Renal pelvis (tissue), 4 donors: Measurements from ENCODE around the gene SRPK3. TPM values are rescaled to one million over a fixed set of nuclear protein-coding genes. Genes with fewer than 3 reads are reported as not detected.
A peak's percentile ranks its signal among the peaks of the same experiment; 100 is the strongest.
"Not testable (repeated sequence)": the region's sequence is repeated elsewhere in the genome, so short reads cannot be mapped to it uniquely, and the experiment has no call there.

ENCODE experiments used
- DNase-seq: peaks from one replicate; pipeline ENCODE4 v3.0.0-alpha.2; 2013
- polyA plus RNA-seq, 3 donors: library from polyadenylated mRNA; unstranded; fragments of 120-200 nt; gene quantifications; one replicate each; pipeline ENCODE4 v1.2.1, GENCODE V29; 2013; ENCODE audit not compliant: insufficient read length in 3 of 3

The SRPK3 gene
- polyA plus RNA-seq, 3 donors, result 1.2 to 2.7 (median 1.5) TPM

DNA sequence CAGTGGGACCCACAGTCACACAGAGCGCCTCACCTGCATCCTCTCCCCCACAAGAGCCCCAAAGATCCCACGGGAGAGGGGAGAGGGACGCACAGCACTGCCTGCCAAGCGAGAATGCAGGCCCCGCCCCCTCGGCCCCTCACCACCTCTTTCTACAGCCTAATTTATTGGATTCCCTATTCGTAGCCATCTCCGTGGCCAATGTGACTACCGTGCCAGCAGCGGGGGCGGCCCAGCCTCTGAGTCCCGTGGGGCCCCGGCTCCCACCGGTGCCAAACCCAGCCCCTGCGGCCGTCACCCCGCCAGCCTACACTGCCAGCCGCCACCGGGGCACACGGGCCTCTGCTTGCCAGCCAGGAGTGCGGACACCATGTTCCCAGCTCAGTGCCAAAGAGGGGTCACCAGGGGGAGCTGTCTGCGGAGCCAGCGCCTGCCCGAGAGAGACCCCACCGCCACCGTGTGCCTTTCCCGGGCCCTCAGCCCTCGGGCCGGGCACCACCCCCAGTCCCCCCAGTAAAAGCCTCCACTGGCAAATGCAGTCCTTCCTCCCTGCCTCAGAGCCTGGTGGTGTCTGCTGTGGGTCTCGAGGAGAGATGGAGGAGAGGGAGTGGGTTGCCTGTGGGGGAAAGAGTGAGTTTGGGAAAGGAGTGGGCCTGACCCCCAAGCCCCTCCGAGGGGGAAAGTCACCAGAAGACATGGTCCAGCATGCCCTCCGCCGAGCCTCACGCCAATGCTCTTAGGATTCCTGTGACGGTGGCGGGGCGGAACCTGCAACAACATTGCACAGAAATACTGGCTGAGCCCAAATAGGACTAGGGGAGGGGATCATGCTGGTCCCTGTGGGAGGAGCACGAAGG lies 36.4 kb upstream of the SRPK3 start:
- DNase-seq, result no peak

GRCh38 chrX:153745067-153745433 lies 35.8 kb upstream of the SRPK3 start:
- DNase-seq, result not testable (repeated sequence)

DNA sequence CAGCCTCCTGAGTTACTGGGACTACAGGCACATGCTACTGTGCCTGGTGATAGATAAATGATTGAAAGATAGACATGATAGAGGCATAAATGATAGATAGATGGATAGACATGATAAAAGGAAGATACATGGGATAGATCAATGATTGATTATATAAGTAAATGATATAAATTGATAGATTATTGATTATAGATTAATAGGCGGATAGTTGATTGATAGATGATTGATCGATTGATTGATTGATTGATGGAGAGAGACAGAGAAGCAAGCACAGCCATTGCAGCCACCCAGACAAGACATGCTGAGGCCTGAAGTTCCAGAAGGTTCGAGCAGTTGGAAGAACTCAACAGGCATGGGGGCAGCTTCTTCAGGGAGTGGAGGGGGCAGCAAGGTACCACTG lies 34.5 kb upstream of the SRPK3 start:
- DNase-seq, result no peak

- DNase-seq, result not testable (repeated sequence)
Measured at GRCh38 chrX:153746991-153747390, 33.9 kb upstream of the SRPK3 start.

GRCh38 chrX:153749017-153749416 lies 31.8 kb upstream of the SRPK3 start:
- not testable (repeated sequence) for DNase-seq

DNA sequence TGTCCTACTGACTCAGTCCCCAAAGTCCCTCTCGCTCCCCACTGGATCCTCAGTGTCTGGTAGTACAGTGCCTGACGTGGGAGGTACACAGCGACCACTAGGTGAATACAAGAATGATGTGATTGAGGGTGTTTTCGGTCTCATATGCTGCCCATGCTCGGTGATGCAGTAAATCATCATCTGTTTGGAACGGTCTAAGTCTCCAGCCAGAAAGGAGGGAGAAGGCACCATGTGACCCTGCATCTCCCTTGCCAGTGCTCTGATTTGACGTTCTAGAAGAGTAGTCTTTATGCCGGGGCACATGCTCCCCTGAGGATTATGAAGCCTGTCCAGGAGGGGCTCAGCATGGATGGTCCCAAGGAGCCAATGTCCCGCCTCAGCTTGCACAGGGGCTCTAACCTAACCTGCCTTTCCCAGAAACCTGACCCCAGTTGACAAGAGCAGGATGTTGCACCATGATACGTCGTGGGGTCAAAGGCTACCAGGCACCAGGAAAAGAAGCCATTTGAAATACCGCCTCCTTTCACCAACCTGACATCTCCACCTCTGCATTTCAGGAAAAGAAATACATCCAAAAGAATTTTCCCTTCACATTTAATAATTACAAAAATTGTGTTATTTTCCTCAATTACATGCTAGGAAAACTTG lies 30.6 kb upstream of the SRPK3 start:
- DNase-seq, result no peak

DNA sequence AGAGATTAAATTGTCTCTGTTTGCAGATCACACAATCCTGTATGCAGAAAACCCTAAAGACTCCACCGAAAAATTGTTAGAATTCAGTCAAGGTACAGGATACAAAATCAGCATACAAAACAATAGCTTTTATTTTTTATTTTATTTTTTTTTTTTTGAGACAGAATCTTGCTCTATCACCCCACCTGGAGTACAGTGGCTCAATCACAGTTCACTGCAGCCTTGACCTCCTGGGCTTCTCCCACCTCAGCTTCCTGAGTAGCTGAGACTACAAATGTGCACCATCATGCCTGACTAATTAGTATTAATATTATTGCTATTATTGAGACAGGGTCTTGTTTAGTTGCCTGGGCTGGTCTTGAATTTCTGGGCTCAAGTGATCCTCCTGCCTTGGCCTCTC lies 25.7 kb upstream of the SRPK3 start:
- no peak for DNase-seq

DNA sequence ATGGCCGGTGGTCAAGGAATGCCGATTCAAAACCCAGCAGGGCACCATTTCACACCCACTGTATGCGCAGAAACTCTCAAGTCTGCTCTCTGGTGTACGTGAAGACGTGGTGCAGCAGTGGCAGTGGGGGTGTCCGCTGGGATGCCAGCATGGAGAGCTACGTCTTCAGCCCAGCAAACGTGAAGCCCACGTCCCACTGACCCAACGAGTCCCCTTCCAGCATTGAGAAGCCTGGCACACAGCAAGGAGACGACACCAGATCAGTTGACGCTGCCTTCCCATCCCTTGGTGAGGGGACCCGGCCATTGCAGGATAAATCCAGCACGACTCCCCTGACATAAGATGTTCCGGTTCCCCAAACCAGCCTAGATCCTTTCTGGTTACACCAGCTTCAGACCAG lies 19.0 kb upstream of the SRPK3 start:
- no peak for DNase-seq

DNA sequence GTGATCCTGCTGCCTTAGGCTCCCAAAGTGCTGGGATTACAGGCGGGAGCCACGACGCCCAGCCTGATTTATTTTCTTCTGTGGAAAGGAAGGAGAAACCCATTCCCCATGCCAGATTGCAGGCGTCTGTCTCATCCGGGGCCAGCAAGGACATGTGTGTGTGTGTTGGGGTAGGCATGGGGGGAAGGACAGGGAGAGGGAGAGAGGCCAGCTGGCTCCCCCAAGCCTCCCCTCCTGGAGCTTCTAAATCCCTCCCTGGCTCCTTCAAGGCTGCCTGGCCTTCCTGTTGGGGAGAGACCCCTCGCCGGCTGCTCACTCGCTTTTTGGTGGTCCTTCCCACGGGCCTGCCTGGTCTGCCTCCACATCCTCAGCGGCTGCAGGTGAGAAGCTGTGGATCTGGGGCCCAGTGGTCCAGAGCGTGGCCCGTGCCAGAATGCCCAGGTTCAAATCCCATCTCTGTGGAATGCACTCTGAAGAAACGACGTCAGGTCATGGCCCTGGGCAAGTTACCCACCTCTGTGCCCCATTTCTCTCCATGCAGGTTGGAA lies 18.1 kb upstream of the SRPK3 start:
- DNase-seq, result no peak

DNA sequence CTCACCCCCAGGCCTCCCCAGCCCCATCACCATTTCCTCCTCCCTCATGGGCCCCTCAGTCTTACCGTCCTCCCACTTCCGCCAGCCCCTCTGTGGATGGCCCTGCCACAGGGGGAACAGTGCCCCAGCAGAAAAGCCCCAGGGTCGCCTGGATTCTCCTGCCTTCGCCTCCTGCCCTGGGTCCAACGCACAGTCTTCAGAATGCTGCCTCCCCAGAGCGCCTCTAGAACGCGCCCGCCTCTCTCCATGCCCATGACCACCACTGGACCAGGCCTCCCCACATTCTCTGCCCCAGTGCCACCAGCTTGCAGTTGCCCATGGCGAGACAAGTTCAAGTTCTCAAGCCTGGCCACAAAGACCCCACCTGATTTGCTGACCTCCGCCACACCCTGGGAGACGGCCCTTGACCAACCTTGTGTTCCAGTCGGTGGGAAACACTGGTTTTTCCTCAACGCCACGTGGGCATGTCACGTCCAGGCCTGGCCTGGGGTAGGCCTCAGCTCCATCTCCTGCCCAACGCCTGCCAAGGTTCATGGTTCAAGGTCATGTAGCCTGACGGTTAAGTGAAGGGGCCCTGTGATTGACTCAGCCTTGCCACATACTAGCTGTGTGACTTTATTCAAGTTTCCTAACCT lies 17.4 kb upstream of the SRPK3 start:
- no peak for DNase-seq

DNA sequence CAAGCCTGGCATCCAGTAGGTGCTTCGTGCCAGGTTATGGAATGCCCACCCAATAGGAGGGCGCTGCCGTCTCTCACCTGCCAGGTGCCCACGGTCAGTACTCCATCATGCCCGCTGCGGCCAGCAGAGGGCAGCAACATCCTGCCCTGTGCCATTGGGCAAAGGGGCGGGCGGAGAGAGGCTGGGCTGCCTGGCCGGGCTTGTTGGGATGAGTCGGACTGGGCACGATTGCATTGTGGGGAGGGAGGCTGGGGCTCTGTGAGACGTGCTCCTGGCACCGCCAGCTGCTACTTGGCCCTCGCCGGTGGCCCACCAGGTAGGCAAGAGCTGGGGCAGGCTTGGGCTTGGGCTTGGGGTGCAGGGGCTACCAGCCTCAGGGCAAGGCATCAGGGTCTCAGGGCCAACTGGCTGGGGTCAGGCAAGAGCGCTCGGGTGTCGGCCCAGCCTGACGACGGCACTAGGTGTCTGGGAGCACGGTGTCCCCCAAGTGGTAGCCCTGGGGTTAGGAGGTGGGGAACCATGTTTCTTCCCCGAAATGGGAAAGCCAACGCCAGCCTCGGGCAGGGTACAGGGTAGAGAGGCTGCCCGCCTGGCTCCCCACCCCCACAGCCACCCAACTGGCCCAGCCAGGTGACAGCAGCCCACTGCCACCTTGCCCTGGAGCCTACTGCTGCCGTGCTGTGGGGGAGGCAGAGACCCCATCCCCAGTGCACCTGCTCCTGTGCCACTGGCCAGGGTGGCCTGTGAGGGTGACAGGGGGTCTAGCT lies 16.7 kb upstream of the SRPK3 start, which contains the start of gene PLXNB3:
Gene PLXNB3, plus strand, starts transcription at position 261 of the 767 bp plus-strand sequence. CDS start 1,287 bp downstream, outside the sequence.
- DNase-seq, result peak; percentile 52

DNA sequence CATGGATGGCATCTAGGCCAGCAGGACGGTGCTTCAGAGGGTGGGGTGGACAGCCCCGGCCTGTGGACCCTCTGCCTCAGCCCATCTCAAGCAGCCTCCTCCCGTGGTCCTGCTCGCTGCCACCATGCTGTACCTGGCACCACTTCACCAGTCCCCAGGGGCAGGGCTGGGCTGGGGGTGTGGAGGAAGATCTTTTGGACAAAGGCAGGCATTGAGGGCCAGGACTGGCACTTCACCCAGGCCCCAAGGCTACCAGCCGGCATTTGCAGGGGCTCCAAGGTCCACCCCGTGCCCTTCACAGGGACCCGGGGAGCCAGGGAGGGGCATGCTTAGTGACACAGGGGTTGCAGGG lies 16.1 kb upstream of the SRPK3 start:
- DNase-seq, result no peak

DNA sequence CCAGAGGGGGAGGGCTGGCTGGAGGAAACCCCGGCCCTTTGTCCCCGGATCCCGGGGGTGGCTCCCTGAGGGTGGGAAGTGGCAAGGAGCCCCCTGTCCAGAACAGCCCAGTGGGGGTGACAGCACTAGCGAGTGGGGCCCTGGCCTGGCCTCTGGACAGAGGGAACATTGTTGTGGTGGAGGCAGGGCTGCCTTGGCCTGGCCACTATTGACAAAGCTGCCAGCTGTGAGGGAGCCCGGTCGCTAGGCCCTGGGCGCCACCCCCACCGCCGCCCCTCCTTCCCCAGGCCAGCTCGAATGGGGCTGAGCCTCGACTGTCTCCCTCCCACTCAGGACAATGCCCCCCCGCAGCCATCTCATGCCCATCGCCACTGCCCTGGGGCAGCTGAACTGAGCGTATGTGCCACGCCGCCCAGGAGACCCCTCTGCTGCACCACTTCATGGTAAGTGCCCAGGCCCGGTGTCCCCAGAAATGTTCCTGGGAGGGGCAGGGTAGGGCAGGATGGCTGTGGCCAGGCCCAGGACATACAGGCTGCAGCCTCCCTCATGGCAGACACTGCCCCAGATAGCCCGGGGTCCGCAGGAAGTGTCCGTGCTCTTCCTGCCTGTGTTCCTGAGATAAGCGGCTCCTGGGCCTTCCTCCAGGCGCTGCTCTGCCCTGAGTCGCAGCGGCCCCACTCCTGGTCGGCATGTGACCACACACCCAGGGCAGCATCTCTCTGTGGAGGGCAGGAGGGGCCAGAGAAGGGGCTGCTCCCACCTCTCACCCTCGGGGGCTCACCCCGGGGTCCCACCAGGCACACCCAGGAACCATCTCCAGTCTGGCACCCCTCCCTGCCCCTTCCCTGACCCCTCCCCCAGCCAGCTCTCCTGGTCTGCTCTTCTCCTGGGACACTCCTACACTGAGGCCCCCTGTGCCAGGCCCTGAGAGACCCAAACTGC lies 15.4 kb upstream of the SRPK3 start:
- DNase-seq, result no peak

GRCh38 chrX:153766098-153766817 lies 14.6 kb upstream of the SRPK3 start:
- DNase-seq, result no peak

DNA sequence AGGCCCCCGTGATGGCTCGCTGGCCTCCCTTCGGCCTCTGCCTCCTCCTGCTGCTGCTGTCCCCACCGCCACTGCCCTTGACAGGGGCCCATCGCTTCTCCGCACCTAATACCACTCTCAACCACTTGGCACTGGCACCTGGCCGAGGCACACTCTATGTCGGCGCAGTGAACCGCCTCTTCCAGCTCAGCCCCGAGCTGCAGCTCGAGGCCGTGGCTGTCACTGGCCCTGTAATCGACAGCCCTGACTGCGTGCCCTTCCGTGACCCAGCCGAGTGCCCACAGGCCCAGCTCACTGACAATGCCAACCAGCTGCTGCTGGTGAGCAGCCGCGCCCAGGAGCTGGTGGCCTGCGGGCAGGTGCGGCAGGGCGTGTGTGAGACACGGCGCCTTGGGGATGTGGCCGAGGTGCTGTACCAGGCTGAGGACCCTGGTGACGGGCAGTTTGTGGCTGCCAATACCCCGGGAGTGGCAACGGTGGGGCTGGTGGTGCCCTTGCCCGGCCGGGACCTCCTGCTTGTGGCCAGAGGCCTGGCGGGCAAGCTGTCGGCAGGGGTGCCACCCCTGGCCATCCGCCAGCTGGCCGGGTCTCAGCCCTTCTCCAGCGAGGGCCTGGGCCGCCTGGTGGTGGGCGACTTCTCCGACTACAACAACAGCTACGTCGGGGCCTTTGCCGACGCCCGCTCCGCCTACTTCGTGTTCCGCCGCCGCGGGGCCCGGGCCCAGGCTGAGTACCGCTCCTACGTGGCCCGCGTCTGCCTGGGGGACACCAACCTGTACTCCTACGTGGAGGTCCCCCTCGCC lies 13.8 kb upstream of the SRPK3 start:
- DNase-seq, result no peak

GRCh38 chrX:153767674-153768055 lies 13.2 kb upstream of the SRPK3 start:
- DNase-seq, result no peak

DNA sequence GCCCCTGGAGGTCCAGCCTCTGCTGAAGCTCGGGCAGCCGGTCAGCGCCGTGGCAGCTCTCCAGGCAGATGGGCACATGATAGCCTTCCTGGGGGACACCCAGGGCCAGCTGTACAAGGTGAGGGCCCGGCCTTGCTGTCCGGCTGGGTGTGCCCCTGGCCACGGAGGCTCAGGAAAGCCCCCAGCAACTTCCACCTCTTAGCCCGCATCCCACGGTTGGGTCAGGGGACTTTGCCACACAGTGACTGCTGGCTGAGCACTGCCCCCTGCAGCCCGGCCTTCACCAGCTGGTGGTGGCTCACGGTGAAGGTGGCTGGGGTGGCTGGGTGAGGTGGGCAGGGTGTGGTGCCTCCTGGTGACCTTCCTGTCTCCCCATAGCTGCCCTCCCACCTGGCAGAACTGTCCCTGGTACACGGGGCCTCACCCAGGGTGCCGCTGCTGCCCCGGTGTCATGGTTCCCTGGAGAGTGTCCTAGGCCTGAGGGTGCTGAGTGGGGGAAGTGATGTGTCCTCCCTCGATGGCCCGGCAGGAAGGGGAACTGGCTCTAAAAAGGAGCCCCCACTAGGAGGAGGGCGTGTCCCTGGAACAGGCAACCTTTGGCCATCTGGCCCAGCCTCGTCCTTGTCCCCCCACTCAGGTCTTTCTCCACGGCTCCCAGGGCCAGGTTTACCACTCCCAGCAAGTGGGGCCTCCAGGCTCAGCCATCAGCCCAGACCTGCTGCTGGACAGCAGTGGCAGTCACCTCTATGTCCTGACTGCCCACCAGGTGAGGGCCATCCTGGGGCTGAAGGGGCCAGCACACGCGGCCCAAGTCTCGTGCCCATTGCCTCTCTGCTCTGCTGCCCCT lies 12.3 kb upstream of the SRPK3 start:
- no peak for DNase-seq
